HG03354 (cell line): ENCODE data around the gene ZNF594.
"Not testable (repeated sequence)": the region's sequence is repeated elsewhere in the genome, so short reads cannot be mapped to it uniquely, and the experiment has no call there.

ENCODE experiments used
- ATAC-seq: cut with Tn5 transposase; IDR thresholded peaks from one replicate; pipeline ENCODE4 v1.9.1; 2021; ENCODE audit warnings: mild to moderate bottlenecking; ENCODE audit not compliant: unreplicated experiment, poor library complexity, severe bottlenecking

ZNF594 gene

GRCh38 chr17:5191541-5192417 lies at the start of gene ZNF594:
ZNF594 (minus strand) TSS chr17:5191868; CDS start chr17:5184256, 7,612 bp downstream.
- peak; percentile 95 for ATAC-seq

- not testable (repeated sequence) for ATAC-seq
These were observed 48.1 kb upstream of the ZNF594 start for GRCh38 chr17:5239769-5240168.

DNA sequence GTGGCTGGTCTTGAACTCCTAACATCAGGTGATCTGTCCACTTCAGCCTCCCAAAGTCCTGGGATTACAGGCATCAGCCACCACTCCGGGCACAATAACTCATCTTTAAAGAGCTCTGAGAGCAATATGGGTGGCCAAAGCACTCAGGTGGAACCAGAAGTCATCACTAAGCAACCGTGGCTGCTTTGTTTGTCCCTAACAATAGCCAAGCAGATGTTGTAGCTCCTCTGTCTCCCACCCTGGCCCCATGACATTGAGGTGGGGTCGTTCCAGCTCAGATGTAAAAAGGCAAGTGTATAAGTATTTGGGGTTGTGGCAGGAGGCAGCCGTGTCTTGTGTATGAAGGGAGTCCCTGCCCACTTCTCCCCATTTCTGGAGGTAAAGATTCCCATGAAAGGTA lies 46.7 kb upstream of the ZNF594 start:
- ATAC-seq: no peak

DNA sequence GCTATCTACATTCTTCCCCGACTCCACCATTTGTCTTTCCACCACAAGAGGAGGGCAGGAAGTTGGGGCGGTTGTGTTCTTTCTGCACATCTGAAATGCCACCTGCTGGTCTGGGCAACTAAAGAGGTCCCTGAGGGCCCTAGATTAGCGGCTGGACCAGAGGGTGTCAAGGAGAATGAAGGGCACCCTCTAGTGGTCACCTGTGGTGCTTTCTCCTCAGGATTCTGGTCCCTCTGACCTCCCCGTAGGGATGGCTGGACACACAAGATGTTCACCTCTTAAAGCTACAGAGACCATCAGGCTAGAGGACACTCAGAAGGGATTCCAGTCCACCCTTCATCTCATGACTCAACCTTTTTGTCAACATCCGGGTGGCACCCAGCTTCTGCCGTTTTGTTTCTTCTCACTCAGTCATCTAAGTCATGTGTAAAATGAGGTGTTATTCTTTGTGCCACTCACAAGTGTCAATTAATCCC lies 45.9 kb upstream of the ZNF594 start:
- peak; percentile 35 for ATAC-seq

DNA sequence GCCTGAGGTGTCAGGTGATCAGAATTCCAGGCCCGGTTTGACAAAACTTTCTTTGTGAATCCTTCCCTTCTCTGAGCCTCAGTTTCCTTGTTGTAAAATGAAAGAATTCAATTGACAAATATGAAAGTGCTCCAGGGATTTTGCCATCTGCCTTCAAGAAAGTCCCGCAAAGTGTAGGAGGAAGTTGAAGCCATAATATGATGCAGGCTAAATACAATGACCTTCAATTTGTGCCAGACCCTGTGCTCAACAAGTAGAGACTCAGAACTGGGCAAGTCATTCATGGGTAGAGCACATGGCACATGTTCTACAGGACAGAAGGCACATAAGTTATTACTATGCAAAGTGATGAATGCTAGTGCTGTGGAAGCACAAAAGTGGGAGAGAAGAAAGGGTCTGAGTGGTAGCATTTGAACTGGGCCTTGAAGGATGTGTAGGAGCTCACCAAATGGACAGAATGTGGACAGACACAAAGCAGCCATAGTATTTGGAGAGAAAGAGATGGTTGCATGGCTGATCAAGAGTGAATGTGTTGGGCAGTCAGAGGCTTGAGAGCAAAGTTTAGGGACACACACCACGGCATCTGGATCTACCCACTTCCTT lies 45.4 kb upstream of the ZNF594 start:
- no peak for ATAC-seq

GRCh38 chr17:5234645-5235576 lies 43.2 kb upstream of the ZNF594 start, which contains the start of gene SCIMP:
SCIMP (minus strand) TSS chr17:5234860; CDS start chr17:5234755, 105 bp downstream.
- peak; percentile 67 for ATAC-seq

DNA sequence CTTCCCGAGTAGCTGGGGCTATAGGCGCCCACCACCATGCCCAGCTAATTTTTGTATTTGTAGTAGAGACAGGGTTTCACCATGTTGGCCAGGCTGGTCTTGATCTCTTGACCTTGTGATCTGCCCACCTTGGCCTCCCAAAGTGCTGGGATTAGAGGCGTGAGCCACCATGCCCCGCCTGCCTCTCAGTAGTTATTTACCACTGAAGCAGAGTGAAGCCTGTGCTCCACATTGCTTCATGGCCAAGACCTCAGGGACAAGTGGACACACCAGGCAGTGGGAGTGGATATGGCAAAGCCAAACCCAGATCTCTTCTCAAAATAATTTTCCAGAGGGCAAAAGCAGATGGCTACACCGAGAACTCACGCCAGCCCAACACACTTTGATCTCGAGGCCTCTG lies 41.8 kb upstream of the ZNF594 start:
- ATAC-seq: not testable (repeated sequence)

DNA sequence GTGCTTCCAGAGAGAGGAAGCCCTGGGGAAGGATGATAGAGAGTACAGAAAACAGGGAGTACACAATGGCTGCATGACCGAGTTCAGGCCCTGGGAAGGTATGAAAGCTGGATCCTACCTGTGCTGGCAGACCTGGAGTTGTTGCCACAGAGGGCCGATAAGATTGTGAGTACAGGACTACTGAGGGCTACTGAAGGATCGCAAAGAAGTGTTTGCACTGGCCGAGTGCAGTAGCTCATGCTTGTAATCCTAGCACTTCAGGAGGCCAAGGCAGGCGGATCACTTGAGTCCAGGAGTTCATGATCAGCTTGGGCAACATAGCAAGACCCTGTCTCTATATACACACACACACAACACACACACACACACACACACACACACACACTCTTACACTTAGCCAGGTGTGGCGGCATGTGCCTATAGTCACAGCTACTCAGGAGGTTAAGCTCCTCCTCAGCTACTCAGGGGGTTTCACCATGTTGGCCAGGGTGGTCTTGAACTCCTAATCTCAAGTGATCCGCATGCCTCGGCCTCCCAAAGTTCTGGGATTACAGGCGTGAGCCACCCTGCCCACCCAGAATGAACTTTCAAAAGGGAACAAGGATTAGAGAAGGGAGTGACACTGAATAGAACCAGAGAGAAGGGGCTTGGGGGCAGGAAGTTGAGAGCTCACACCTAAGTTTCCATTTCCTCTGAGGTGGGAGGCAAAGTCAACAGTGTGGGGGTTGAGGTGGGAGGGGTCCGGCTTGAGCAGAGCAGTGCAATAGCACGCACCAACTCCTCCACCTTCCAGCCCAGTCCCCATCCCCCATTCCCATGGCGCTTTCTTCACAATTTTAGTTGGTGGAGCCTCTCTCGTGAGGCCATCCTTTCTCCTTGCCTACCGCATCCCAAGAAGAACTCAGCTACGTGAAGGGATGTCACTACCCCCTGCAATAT lies 35.5 kb upstream of the ZNF594 start:
- no peak for ATAC-seq

- ATAC-seq: peak; percentile 44
These were observed 34.2 kb upstream of the ZNF594 start for GRCh38 chr17:5225668-5226457.

- ATAC-seq: not testable (repeated sequence)
These were observed 30.2 kb upstream of the ZNF594 start for GRCh38 chr17:5221912-5222311.

DNA sequence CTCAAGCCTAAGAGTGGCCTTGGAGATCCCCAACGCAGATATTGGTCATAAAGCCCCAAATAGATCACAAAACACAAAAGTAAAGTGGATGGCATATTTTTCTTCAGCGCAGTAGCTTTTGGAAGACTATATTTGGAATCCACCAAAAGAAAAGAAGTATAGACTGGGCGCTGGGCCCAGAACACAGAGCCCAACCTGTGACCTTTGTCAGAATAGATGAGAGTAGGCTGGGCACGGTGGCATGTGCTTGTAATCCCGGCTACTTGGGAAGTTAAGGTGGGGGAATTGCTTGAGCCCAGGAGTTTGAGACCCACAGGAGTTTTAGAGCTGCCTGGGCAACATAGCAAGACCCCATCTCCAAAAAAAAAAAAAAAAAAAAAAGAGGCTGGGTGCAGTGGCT lies 28.4 kb upstream of the ZNF594 start:
- ATAC-seq: no peak

- ATAC-seq: no peak
These were observed 27.9 kb upstream of the ZNF594 start for GRCh38 chr17:5219536-5219935.

DNA sequence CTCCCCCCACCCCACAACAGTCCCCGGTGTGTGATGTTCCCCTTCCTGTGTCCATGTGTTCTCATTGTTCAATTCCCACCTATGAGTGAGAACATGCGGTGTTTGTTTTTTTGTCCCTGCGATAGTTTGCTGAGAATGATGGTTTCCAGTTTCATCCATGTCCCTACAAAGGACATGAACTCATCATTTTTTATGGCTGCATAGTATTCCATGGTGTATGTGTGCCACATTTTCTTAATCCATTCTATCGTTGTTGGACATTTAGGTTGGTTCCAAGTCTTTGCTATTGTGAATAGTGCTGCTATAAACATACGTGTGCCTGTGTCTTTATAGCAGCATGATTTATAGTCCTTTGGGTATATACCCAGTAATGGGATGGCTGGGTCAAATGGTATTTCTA lies 25.9 kb upstream of the ZNF594 start:
- not testable (repeated sequence) for ATAC-seq

DNA sequence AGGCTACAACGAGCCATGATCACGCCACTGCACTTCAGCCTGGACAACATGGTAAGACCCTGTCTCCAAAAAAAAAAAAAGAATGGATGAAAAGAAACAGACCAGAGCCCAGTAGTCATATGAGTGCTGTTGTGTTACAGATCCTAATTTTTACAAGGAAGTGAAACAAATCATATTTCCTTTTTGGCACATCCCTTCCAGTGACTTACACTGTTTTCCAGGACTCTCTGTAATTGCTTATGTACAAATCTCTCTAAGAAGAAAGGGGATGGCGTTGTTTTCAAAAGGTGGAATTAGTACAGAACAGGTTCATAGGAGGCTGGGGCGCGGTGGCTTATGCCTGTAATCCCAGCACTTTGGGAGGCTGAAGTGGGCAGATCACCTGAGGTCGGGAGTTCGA lies 19.8 kb upstream of the ZNF594 start:
- no peak for ATAC-seq

GRCh38 chr17:5210614-5211252 lies 19.1 kb upstream of the ZNF594 start:
- ATAC-seq: no peak

DNA sequence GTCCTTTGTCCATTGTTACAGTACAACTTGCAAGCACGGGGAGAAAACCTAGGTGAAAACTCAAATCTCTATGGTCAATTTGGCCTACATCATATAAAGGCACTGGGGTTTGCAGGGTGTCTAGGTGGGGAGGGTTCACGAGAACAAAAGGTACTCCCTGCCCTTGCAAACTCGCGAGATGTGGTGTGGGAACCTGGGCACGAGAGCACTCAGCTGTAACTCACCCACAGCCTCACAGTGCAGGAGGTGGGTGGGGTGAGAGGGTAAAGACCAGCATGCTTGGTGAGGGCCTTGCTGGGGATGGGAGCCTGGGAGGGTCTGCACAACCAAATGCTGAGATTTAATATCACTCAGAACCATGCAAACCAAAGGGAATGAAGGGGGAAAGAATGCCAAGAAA lies 18.4 kb upstream of the ZNF594 start:
- ATAC-seq: no peak

- no peak for ATAC-seq
These were observed 17.7 kb upstream of the ZNF594 start for GRCh38 chr17:5209396-5209795.

DNA sequence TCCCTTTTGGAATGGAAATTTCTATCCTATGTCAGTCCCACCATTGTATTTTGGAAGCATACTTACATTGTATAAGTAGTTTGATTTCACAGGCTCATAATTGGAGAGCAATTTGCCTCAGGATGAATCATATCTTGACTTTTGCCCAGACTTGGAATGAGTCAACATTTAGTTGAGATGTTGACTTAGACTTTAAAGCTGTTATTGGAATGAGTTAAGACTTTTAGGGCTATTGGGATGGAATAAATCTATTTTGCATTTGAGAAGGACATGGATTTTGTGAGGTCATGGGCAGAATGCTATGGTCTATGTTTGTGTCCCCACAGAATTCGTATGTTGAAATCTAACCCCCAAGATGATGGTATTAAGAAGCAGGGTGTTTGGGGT lies 12.2 kb upstream of the ZNF594 start:
- no peak for ATAC-seq
